ENCODE measurements around the gene MRM2. TPM values are rescaled to one million over a fixed set of nuclear protein-coding genes. Genes with fewer than 3 reads are reported as not detected.

MRM2 gene
- total RNA-seq, 1 donor from 2014 or later, result 15.9 TPM

GRCh38 chr7:2249744-2250323 is 7.8 kb upstream of the MRM2 start:
- FAIRE-seq (no peak), DNase-seq (ENCODE audit: low spot score in 2 of 2) (no peak)

- DNase-seq (ENCODE audit: low spot score in 2 of 2), result peak in 1 of 2 donors; percentile 67
These were observed 7.1 kb upstream of the MRM2 start for GRCh38 chr7:2248984-2249694.

GRCh38 chr7:2247141-2247995 is 5.4 kb upstream of the MRM2 start:
- no peak for FAIRE-seq
- DNase-seq (ENCODE audit: low spot score in 2 of 2), result no peak

More at GRCh38 chr7:2248984-2249694, 7.1 kb upstream of the MRM2 start:
- no peak for FAIRE-seq

GRCh38 chr7:2245883-2246675 is 4.1 kb upstream of the MRM2 start:
- no peak for FAIRE-seq
- DNase-seq (ENCODE audit: low spot score in 2 of 2), result no peak

- FAIRE-seq (no peak), DNase-seq (ENCODE audit: low spot score in 2 of 2) (no peak)
These were observed 2.5 kb upstream of the MRM2 start for GRCh38 chr7:2244404-2244995.

GRCh38 chr7:2243458-2243857 is 1.5 kb upstream of the MRM2 start:
- FAIRE-seq (no peak), DNase-seq (ENCODE audit: low spot score in 2 of 2) (no peak)

GRCh38 chr7:2242541-2243429 is 780 bp upstream of the MRM2 start:
- DNase-seq (ENCODE audit: low spot score in 2 of 2) (no peak), FAIRE-seq (no peak)

GRCh38 chr7:2239242-2239641 is 2.8 kb downstream of the MRM2 start:
- DNase-seq (ENCODE audit: low spot score in 2 of 2), result no peak
- FAIRE-seq, result no peak

- FAIRE-seq (no peak), DNase-seq (ENCODE audit: low spot score in 2 of 2) (no peak)
These were observed 4.8 kb downstream of the MRM2 start for GRCh38 chr7:2237109-2237602.

- FAIRE-seq, result no peak
- DNase-seq (ENCODE audit: low spot score in 2 of 2), result no peak
These were observed 8.1 kb downstream of the MRM2 start for GRCh38 chr7:2233926-2234325.

GRCh38 chr7:2232766-2233520 is 9.1 kb downstream of the MRM2 start, which contains the start of gene MAD1L1:
TSS of gene MAD1L1 (minus strand) at chr7:2232945. CDS start at chr7:2230133, 2,812 bp downstream.
- DNase-seq (ENCODE audit: low spot score in 2 of 2) (peak; percentile 90 to 96), FAIRE-seq (no peak)

- DNase-seq (ENCODE audit: low spot score in 2 of 2), result no peak
- no peak for FAIRE-seq
These were observed 9.8 kb downstream of the MRM2 start for GRCh38 chr7:2231992-2232765.

GRCh38 chr7:2230882-2231281 is 11.1 kb downstream of the MRM2 start:
- no peak for FAIRE-seq
- DNase-seq (ENCODE audit: low spot score in 2 of 2), result no peak

GRCh38 chr7:2230226-2230625 is 11.8 kb downstream of the MRM2 start:
- no peak for FAIRE-seq
- no peak for DNase-seq (ENCODE audit: low spot score in 2 of 2)

GRCh38 chr7:2229467-2229866 is 12.5 kb downstream of the MRM2 start:
- no peak for DNase-seq (ENCODE audit: low spot score in 2 of 2)
- FAIRE-seq, result no peak

GRCh38 chr7:2228921-2229320 is 13.1 kb downstream of the MRM2 start:
- FAIRE-seq (no peak), DNase-seq (ENCODE audit: low spot score in 2 of 2) (no peak)

GRCh38 chr7:2227699-2228098 is 14.3 kb downstream of the MRM2 start:
- no peak for FAIRE-seq
- no peak for DNase-seq (ENCODE audit: low spot score in 2 of 2)

All from frontal cortex (tissue), 4 donors.